ENCODE data around the gene WDR31.

DNA sequence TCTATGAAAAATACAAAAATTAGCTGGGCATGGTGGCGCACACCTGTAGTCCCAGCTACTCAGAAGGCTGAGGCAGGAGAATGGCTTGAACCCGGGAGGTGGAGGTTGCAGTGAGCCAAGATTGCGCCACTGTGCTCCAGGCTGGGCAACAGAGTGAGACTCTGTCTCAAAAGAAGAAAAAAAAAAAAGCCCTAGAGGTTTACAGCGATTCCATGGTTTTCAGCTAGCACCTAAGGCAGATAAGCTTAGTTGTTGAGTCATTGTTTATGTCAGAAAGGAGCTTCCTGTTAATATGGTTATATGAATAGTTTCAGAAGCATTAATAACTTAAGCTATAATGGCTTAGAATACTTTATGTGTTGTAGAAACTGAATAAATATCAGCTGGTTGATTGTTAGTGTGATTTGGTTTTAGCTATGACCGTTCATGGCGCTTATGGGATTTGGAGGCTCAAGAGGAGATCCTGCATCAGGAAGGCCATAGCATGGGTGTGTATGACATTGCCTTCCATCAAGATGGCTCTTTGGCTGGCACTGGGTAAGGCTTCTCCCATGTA, 49.9 kb downstream of the WDR31 start:
- TF ChIP-seq, protein P1, sequence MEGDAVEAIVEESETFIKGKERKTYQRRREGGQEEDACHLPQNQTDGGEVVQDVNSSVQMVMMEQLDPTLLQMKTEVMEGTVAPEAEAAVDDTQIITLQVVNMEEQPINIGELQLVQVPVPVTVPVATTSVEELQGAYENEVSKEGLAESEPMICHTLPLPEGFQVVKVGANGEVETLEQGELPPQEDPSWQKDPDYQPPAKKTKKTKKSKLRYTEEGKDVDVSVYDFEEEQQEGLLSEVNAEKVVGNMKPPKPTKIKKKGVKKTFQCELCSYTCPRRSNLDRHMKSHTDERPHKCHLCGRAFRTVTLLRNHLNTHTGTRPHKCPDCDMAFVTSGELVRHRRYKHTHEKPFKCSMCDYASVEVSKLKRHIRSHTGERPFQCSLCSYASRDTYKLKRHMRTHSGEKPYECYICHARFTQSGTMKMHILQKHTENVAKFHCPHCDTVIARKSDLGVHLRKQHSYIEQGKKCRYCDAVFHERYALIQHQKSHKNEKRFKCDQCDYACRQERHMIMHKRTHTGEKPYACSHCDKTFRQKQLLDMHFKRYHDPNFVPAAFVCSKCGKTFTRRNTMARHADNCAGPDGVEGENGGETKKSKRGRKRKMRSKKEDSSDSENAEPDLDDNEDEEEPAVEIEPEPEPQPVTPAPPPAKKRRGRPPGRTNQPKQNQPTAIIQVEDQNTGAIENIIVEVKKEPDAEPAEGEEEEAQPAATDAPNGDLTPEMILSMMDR (IDR thresholded peaks at IDR 0.05 in 8 of 11, conservative IDR thresholded peaks at IDR 0.05 in 3 of 11): no peak
- no peak for TF ChIP-seq POLR2A (IDR thresholded peaks at IDR 0.05)
